NT2/D1 (cell line): ENCODE results near the gene PPP4R2.

Experiments
- SUZ12 ChIP-seq: IDR thresholded peaks from 2 replicates; pipeline ENCODE4 v1.6.1; 2011; ENCODE audit not compliant: insufficient read length, insufficient read depth; ENCODE audit errors: extremely low read depth
- YY1 ChIP-seq: IDR thresholded peaks from 2 replicates; pipeline ENCODE4 v1.6.1; 2011; ENCODE audit not compliant: insufficient read length, insufficient read depth
- ZNF274 ChIP-seq: IDR thresholded peaks from 2 replicates; pipeline ENCODE4 v1.6.1; 2011; ENCODE audit warnings: mild to moderate bottlenecking, low read depth, low read length

DNA sequence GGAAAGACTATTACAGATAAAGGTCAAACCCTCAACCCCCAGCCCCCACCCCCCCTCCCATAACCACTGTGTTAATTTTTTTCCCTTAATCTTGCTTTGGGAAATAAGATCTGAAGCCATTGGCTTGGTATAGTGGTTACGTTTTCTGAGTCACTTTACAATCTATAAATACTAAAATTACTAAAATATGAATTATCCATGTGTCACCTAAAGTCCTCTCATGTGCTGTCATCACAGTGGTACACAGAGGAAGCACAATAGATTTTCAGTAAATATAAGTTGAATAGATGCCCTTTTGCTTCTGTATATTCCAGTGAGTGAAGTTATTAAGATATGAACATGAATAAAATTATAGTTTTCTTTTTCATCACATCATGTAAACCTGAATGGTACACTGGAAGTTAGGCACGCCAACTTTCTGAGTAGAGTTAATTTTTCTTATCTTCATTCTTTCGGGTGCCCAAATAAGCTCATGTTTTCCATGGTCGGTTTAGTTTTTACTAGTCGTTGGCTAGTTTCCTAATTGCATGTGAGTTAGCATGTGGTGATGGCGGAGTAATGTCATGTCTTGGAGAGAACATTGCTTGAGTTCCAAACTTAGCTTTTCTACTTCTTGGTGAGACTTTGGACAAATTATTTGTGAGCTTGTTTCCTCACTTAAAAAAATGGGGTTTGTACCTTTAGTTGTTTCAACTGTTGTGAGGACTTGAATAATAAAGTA, 11.5 kb downstream of the PPP4R2 start:
- TF ChIP-seq YY1 (no peak), SUZ12 (no peak), ZNF274 (no peak)
